ENCODE results near the gene PPP2R1B. TPM values are rescaled to one million over a fixed set of nuclear protein-coding genes. Genes with fewer than 3 reads are reported as not detected.

The PPP2R1B gene
- total and polyA plus RNA-seq, 8 donors = 5.5 to 71.2 (median 24.8) TPM

DNA sequence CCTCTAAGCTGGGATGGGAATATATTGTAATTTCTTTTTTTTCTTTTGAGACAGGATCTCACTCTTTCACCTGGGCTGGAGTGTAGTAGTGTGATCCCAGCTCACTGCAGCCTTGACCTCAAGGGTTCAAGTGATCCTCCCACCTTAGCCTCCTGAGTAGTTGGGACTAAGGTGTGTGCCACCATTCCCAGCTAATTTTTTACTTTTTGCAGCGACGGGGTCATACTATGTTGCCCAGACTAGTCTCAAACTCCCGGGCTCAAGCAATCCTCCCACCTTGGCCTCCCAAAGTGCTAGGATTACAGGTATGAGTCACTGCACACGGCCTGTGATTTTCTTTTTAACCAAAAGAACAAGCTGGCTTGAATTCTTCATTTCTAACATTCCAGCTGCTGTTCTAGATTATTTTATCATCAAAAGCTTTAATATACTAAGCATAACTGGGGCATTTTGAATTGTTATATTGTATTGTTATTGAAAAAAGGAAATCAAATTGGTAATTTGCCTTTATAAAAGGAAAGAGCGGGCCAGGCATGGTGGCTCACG, 26.8 kb upstream of the PPP2R1B start:
- no peaks in the 10 kb centered on the region for H3K27me3 ChIP-seq

DNA sequence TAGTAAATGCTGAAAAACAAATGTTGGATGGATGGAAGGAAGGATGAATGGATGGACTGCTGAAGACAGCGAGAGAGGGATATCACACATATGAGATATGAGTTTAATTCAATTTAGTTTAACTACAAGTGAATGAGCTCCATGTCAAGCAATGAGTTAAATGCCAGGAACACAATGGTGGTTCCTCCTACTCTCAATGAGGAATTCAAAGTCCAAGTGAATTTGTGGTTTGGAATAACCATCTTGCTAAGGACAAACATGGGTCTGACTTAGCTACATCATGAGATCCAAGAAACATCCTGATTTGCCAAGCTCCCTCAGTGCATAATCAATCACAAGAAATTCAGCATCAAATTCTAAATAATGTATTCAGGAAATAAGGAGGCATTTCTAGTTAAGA, 26.1 kb upstream of the PPP2R1B start:
- no peak for TF ChIP-seq POLR2A (IDR thresholded peaks at IDR 0.05)
- TF ChIP-seq EP300 (IDR thresholded peaks at IDR 0.05) = no peak
- TF ChIP-seq, protein P1, sequence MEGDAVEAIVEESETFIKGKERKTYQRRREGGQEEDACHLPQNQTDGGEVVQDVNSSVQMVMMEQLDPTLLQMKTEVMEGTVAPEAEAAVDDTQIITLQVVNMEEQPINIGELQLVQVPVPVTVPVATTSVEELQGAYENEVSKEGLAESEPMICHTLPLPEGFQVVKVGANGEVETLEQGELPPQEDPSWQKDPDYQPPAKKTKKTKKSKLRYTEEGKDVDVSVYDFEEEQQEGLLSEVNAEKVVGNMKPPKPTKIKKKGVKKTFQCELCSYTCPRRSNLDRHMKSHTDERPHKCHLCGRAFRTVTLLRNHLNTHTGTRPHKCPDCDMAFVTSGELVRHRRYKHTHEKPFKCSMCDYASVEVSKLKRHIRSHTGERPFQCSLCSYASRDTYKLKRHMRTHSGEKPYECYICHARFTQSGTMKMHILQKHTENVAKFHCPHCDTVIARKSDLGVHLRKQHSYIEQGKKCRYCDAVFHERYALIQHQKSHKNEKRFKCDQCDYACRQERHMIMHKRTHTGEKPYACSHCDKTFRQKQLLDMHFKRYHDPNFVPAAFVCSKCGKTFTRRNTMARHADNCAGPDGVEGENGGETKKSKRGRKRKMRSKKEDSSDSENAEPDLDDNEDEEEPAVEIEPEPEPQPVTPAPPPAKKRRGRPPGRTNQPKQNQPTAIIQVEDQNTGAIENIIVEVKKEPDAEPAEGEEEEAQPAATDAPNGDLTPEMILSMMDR (IDR thresholded peaks at IDR 0.05) = no peak
- TF ChIP-seq POLR2AphosphoS5 (IDR thresholded peaks at IDR 0.05) = no peak
- Histone ChIP-seq H3K27ac (no peak overlapping the region), H3K4me3 (no peak overlapping the region), H3K27me3 (no peaks in the 10 kb centered on the region), H3K36me3 (peaks cover 0 to 22% (median 8%) of the 10 kb centered on the region in 4 donors), H3K9me3 (peaks cover 0 to 2% (median 0%) of the 10 kb centered on the region in 4 donors), H3K4me1 (peaks cover 0 to 22% (median 3%) of the 10 kb centered on the region in 4 donors)
- DNase-seq = no peak
- intact Hi-C loops (cut with DNase I; ENCODE audit: low total_unique reads) = no loop called here
- 91 to 97% (median 95%) methylated on average over 1 of the region's 1 CpG for WGBS, 5 donors

More for the DNA sequence above, 26.8 kb upstream of the PPP2R1B start:
- Histone ChIP-seq H3K4me1 (peaks cover 0 to 18% (median 2%) of the 10 kb centered on the region in 4 donors), H3K4me3 (no peak overlapping the region), H3K27ac (no peak overlapping the region), H3K36me3 (peaks cover 0 to 23% (median 11%) of the 10 kb centered on the region in 4 donors), H3K9me3 (peaks cover 0 to 6% (median 0%) of the 10 kb centered on the region in 4 donors)
- DNase-seq = no peak
- no peak for TF ChIP-seq POLR2A (IDR thresholded peaks at IDR 0.05)
- TF ChIP-seq, protein P1 (IDR thresholded peaks at IDR 0.05) = no peak
- TF ChIP-seq EP300 (IDR thresholded peaks at IDR 0.05) = no peak
- no peak for TF ChIP-seq POLR2AphosphoS5 (IDR thresholded peaks at IDR 0.05)
- 89 to 95% (median 93%) methylated on average over 6 of the region's 6 CpGs for WGBS, 5 donors
- intact Hi-C loops (cut with DNase I; ENCODE audit: low total_unique reads) = no loop called here

DNA sequence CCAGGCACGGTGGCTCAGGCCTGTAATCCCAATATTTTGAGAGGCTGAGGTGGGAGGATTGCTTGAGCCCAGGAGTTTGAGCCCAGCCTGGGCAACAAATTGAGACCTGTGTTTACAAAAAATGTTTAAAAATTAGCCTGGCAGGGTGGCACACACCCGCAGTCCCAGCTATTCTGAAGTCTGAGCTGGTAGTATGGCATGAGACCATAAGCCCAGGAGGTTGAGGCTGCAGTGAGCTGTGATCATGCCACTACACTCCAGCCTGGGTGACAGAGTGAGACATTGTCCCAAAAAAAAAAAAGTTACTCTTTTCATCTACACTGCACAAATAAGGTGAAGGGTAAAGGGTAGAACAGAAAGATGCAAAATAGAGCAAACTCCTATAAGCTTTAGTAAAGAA, 22.3 kb upstream of the PPP2R1B start:
- 48 to 84% (median 76%) methylated on average over 2 of the region's 2 CpGs for WGBS, 5 donors
- TF ChIP-seq EP300 (IDR thresholded peaks at IDR 0.05) = no peak
- TF ChIP-seq, protein P1 (IDR thresholded peaks at IDR 0.05) = no peak
- no peak for TF ChIP-seq POLR2A (IDR thresholded peaks at IDR 0.05)
- no peak for TF ChIP-seq POLR2AphosphoS5 (IDR thresholded peaks at IDR 0.05)
- H3K9me3 ChIP-seq = no peaks in the 10 kb centered on the region
- H3K36me3 ChIP-seq = peaks cover 0 to 40% (median 27%) of the 10 kb centered on the region in 4 donors
- H3K27ac ChIP-seq = peak overlapping the region in 1 of 5 donors; percentile 13
- no peak for DNase-seq
- intact Hi-C loops (cut with DNase I; ENCODE audit: low total_unique reads) = loop anchor here (10.0 kb wide), 1 partner anchor 56 kb away; no protein-coding TSS in a partner anchor
- H3K4me3 ChIP-seq = no peak overlapping the region
- no peaks in the 10 kb centered on the region for H3K27me3 ChIP-seq
- H3K4me1 ChIP-seq = peaks cover 0 to 11% (median 3%) of the 10 kb centered on the region in 4 donors

DNA sequence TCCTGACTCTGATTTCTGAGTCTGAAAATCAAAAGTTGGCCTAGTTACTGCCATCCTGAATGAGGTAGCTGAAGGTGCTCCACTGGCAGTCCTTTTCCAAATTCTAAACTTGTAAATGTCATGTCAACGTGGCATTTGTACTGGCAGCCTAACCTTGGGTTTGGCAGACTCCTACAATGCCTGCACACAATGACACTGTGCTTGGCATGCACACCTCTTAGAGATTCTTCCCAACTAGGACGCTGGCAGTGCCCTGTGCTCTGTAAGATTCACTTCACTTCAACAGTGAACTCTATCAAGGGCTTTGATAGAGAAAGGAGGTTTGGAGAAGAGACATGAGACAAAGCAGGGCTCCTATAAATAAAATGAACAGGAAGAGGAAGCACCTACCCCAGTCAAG, 21.9 kb upstream of the PPP2R1B start:
- TF ChIP-seq, protein P1 (IDR thresholded peaks at IDR 0.05) = no peak
- no peak for TF ChIP-seq POLR2AphosphoS5 (IDR thresholded peaks at IDR 0.05)
- no peak for TF ChIP-seq POLR2A (IDR thresholded peaks at IDR 0.05)
- no peak for TF ChIP-seq EP300 (IDR thresholded peaks at IDR 0.05)
- no peak for DNase-seq
- intact Hi-C loops (cut with DNase I; ENCODE audit: low total_unique reads) = loop anchor here (10.0 kb wide), 1 partner anchor 57 kb away; no protein-coding TSS in a partner anchor
- 17 to 62% (median 30%) methylated on average over 2 of the region's 2 CpGs for WGBS, 5 donors
- Histone ChIP-seq H3K4me1 (peaks cover 0 to 11% (median 3%) of the 10 kb centered on the region in 4 donors), H3K4me3 (no peak overlapping the region), H3K27ac (peak overlapping the region in 1 of 5 donors; percentile 13), H3K27me3 (no peaks in the 10 kb centered on the region), H3K9me3 (no peaks in the 10 kb centered on the region), H3K36me3 (peaks cover 0 to 40% (median 28%) of the 10 kb centered on the region in 4 donors)

All from stomach (tissue), 9 donors.